ENCODE data around the gene TRAPPC10.

The TRAPPC10 gene

DNA sequence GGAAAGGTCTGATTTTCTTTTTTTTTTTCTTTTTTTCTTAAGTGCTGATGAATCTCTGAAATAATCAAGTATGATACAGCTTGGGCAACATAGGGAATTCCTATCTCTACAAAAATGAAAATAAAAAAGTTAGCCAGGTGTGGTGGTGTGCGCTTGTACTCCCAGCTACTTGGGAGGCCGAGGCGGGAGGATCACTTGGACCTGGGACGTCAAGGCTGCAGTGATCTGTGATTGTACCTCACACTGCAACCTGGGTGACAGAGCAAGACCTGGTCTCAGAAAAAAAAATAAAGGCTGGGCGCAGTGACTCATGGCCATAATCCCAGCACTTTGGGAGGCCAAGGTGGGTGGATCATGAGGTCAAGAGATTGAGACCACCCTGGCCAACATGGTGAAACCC is 6.0 kb downstream of the TRAPPC10 start:
- H3K9ac ChIP-seq, result no peak overlapping the region

DNA sequence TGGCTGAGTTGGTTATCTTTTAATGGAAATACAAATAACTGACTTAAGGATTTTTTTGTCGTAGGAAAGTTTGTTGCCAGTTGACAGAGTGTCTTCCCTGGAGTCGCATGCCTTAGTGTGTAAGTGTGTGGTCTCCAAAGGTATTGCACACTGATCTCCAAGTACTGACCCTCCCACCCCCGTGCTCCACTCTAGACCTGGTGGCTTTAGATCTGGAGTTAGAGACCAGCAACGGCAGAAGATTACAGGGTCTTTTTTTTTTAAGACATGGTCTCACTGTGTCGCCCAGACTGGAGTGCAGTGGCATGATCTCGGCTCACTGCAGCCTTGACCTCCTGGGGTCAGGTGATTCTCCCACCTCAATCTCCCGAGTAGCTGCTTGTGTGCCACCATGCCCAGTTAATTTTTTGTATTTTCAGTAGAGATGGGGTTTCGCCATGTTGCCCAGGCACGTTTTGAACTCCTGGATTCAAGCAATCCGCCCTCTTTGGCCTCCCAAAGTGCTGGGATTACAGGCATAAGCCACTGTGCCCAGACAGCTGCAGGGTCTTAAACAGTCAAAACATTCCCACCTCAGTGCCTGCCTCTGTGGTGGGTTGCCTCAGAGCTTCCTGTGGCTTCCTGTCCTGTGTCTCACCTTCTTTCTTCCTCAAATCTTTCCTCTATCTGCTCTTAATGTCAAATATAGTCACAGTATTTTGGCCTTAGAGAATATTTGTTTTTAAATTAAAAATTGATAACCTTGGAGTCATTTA is 6.9 kb downstream of the TRAPPC10 start:
- TF ChIP-seq, protein P1, sequence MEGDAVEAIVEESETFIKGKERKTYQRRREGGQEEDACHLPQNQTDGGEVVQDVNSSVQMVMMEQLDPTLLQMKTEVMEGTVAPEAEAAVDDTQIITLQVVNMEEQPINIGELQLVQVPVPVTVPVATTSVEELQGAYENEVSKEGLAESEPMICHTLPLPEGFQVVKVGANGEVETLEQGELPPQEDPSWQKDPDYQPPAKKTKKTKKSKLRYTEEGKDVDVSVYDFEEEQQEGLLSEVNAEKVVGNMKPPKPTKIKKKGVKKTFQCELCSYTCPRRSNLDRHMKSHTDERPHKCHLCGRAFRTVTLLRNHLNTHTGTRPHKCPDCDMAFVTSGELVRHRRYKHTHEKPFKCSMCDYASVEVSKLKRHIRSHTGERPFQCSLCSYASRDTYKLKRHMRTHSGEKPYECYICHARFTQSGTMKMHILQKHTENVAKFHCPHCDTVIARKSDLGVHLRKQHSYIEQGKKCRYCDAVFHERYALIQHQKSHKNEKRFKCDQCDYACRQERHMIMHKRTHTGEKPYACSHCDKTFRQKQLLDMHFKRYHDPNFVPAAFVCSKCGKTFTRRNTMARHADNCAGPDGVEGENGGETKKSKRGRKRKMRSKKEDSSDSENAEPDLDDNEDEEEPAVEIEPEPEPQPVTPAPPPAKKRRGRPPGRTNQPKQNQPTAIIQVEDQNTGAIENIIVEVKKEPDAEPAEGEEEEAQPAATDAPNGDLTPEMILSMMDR (conservative IDR thresholded peaks at IDR 0.05; ENCODE audit: low read depth, low read length), result no peak
- Histone ChIP-seq H4K20me1 (ENCODE audit: insufficient read depth) (peaks cover 44% of the 10 kb centered on the region), H3K79me2 (ENCODE audit: insufficient read depth, low read depth) (peaks cover 100% of the 10 kb centered on the region), H3K9ac (no peak overlapping the region), H3K4me2 (no peak overlapping the region), H3K36me3 (ENCODE audit: insufficient read depth) (no peaks in the 10 kb centered on the region), H3K27ac (no peak overlapping the region), H2AFZ (ENCODE audit: low read depth) (no peak overlapping the region), H3K27me3 (ENCODE audit: insufficient read depth, low read depth) (no peaks in the 10 kb centered on the region), H3K4me1 (ENCODE audit: low read depth, poor library complexity, severe bottlenecking) (peaks cover 72% of the 10 kb centered on the region), H3K4me3 (IDR thresholded peaks at IDR 0.05; ENCODE audit: insufficient read depth, low read depth, low read length) (no peak overlapping the region)

More for the DNA sequence above, 6.0 kb downstream of the TRAPPC10 start:
- H3K27me3 ChIP-seq (ENCODE audit: insufficient read depth, low read depth), result no peaks in the 10 kb centered on the region
- no peak overlapping the region for H3K4me3 ChIP-seq (IDR thresholded peaks at IDR 0.05; ENCODE audit: insufficient read depth, low read depth, low read length)
- peaks cover 100% of the 10 kb centered on the region for H3K79me2 ChIP-seq (ENCODE audit: insufficient read depth, low read depth)
- peaks cover 75% of the 10 kb centered on the region for H3K4me1 ChIP-seq (ENCODE audit: low read depth, poor library complexity, severe bottlenecking)
- TF ChIP-seq, protein P1 (conservative IDR thresholded peaks at IDR 0.05; ENCODE audit: low read depth, low read length), result no peak
- H3K27ac ChIP-seq, result no peak overlapping the region
- H4K20me1 ChIP-seq (ENCODE audit: insufficient read depth), result peaks cover 45% of the 10 kb centered on the region
- H3K4me2 ChIP-seq, result no peak overlapping the region
- H2AFZ ChIP-seq (ENCODE audit: low read depth), result no peak overlapping the region
- no peaks in the 10 kb centered on the region for H3K36me3 ChIP-seq (ENCODE audit: insufficient read depth)

DNA sequence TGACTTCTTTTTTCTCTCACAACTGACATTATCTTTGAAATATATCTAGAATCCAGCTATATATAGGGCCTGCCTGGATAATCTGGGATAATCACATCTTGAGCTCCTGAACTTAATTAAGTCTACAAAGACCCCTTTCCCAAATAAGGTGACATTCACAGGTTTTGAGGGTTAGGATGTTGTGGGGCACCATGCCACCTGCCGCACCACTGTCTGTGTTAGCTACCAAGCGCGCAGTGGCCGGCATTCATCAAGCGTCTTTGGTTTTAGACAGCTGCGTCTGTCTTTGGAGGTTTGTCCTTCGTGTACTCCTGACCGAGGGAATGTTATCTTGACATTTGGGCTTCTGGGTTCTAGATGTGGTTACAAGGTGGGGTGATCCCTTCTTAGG is 7.5 kb downstream of the TRAPPC10 start:
- Histone ChIP-seq H3K27ac (no peak overlapping the region), H3K4me1 (ENCODE audit: low read depth, poor library complexity, severe bottlenecking) (peaks cover 71% of the 10 kb centered on the region), H3K4me2 (no peak overlapping the region), H4K20me1 (ENCODE audit: insufficient read depth) (peaks cover 44% of the 10 kb centered on the region), H3K27me3 (ENCODE audit: insufficient read depth, low read depth) (no peaks in the 10 kb centered on the region), H3K4me3 (IDR thresholded peaks at IDR 0.05; ENCODE audit: insufficient read depth, low read depth, low read length) (no peak overlapping the region), H3K79me2 (ENCODE audit: insufficient read depth, low read depth) (peaks cover 100% of the 10 kb centered on the region), H2AFZ (ENCODE audit: low read depth) (no peak overlapping the region), H3K9ac (no peak overlapping the region), H3K36me3 (ENCODE audit: insufficient read depth) (no peaks in the 10 kb centered on the region)
- TF ChIP-seq, protein P1 (conservative IDR thresholded peaks at IDR 0.05; ENCODE audit: low read depth, low read length), result no peak

DNA sequence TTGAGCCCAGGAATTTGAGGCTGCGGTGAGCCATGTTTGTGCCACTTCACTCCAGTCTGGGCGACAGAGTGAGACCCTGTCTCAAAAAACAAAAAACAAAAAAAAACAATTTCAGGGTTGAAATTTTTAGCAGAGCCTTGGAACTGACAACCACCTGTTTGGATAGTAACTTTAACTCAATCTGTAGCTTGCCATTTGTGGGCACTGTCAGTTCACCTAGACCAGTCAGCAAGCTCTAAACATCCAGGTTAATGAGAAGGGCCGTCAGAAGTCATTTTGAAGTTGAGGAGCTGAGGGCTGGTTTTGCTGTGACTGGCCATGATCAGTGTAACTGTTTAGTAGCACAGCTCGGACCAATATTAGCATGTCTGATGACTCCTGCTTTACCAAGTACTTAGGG is 8.4 kb downstream of the TRAPPC10 start:
- peaks cover 100% of the 10 kb centered on the region for H3K79me2 ChIP-seq (ENCODE audit: insufficient read depth, low read depth)
- H3K4me3 ChIP-seq (IDR thresholded peaks at IDR 0.05; ENCODE audit: insufficient read depth, low read depth, low read length), result no peak overlapping the region
- H3K9ac ChIP-seq, result no peak overlapping the region
- H3K27ac ChIP-seq, result peak overlapping the region; percentile 29; the same call in 1 of the 2 replicates
- no peaks in the 10 kb centered on the region for H3K27me3 ChIP-seq (ENCODE audit: insufficient read depth, low read depth)
- no peak overlapping the region for H3K4me2 ChIP-seq
- H3K4me1 ChIP-seq (ENCODE audit: low read depth, poor library complexity, severe bottlenecking), result peaks cover 64% of the 10 kb centered on the region
- no peak overlapping the region for H2AFZ ChIP-seq (ENCODE audit: low read depth)
- TF ChIP-seq, protein P1 (conservative IDR thresholded peaks at IDR 0.05; ENCODE audit: low read depth, low read length), result no peak
- H4K20me1 ChIP-seq (ENCODE audit: insufficient read depth), result peaks cover 41% of the 10 kb centered on the region; the same call in 1 of the 2 replicates
- H3K36me3 ChIP-seq (ENCODE audit: insufficient read depth), result no peaks in the 10 kb centered on the region
